ENCODE results near the gene ZGPAT. TPM values are rescaled to one million over a fixed set of nuclear protein-coding genes. Genes with fewer than 3 reads are reported as not detected.

The ZGPAT gene
- total and polyA plus RNA-seq, 2 of the 13 experiments (the other 11 are each of a cell fraction or from before 2014, with no cell fraction given): 23.0 to 41.9 TPM

GRCh38 chr20:63740627-63741353 lies 33.0 kb downstream of the ZGPAT start (continued):
- TF ChIP-seq KLF15 (CRISPR knock-in tag; IDR thresholded peaks at IDR 0.05; ENCODE audit: borderline replicate concordance): peak; percentile 97
- TF ChIP-seq ZNF781 (CRISPR knock-in tag; IDR thresholded peaks at IDR 0.05; ENCODE audit: borderline replicate concordance, not compliant biosample characterization): peak; percentile 88
- TF ChIP-seq SMC3 (IDR thresholded peaks at IDR 0.05; ENCODE audit: low read length): peak; percentile 36; the same call in 1 of the 2 replicates
- peak; percentile 92 for TF ChIP-seq SIX4 (CRISPR knock-in tag; IDR thresholded peaks at IDR 0.05)
- no peak; the same call in 1 of the 2 replicates for TF ChIP-seq HINFP (CRISPR knock-in tag; IDR thresholded peaks at IDR 0.05; ENCODE audit: low read depth)
- no peak; the same call in 1 of the 2 replicates for TF ChIP-seq ZNF652 (CRISPR knock-in tag; IDR thresholded peaks at IDR 0.05; ENCODE audit: borderline replicate concordance, low read depth)
- TF ChIP-seq ZMAT3 (CRISPR knock-in tag; conservative IDR thresholded peaks at IDR 0.05): peak; percentile 64
- no peak for TF ChIP-seq PAF1 (CRISPR knock-in tag; IDR thresholded peaks at IDR 0.05)
- no peak; the same call in 1 of the 2 replicates for TF ChIP-seq ZNF780A (CRISPR knock-in tag; IDR thresholded peaks at IDR 0.05)
- no peak for TF ChIP-seq BATF2 (CRISPR knock-in tag; IDR thresholded peaks at IDR 0.05)
- TF ChIP-seq TBX3 (IDR thresholded peaks at IDR 0.05; ENCODE audit: borderline replicate concordance): peak; percentile 57; the same call in 1 of the 2 replicates
- TF ChIP-seq ZNF329 (CRISPR knock-in tag; IDR thresholded peaks at IDR 0.05; ENCODE audit: low read depth): peak; percentile 86
- TF ChIP-seq SOX13 (IDR thresholded peaks at IDR 0.05): no peak
- peak; percentile 55 to 89; a peak in 2 of 4 replicates for TF ChIP-seq SOX13 (CRISPR knock-in tag; conservative IDR thresholded peaks at IDR 0.05 in 1 of 2, IDR thresholded peaks at IDR 0.05 in 1 of 2)
- no peak for TF ChIP-seq ATRX (CRISPR knock-in tag; IDR thresholded peaks at IDR 0.05; ENCODE audit: borderline replicate concordance)
- peak; percentile 93 for TF ChIP-seq CSRNP1 (CRISPR knock-in tag; IDR thresholded peaks at IDR 0.05)
- TF ChIP-seq ZMYM4 (CRISPR knock-in tag; IDR thresholded peaks at IDR 0.05): peak; percentile 73
- peak; percentile 76; the same call in 1 of the 2 replicates for TF ChIP-seq ZNF879 (CRISPR knock-in tag; IDR thresholded peaks at IDR 0.05)
- peak; percentile 87; the same call in 1 of the 2 replicates for TF ChIP-seq ZKSCAN8 (CRISPR knock-in tag; IDR thresholded peaks at IDR 0.05; ENCODE audit: borderline replicate concordance)
- peak; percentile 97 for TF ChIP-seq ZNF558 (CRISPR knock-in tag; IDR thresholded peaks at IDR 0.05; ENCODE audit: borderline replicate concordance)
- peak; percentile 85 for TF ChIP-seq ZBTB14 (CRISPR knock-in tag; IDR thresholded peaks at IDR 0.05)
- TF ChIP-seq CBFB (CRISPR knock-in tag; IDR thresholded peaks at IDR 0.05): peak; percentile 77
- TF ChIP-seq ZNF326 (CRISPR knock-in tag; IDR thresholded peaks at IDR 0.05; ENCODE audit: borderline replicate concordance): no peak
- peak; percentile 97 for TF ChIP-seq FOXK1 (CRISPR knock-in tag; IDR thresholded peaks at IDR 0.05; ENCODE audit: borderline replicate concordance, low read depth)
- peak; percentile 99 for TF ChIP-seq KDM3A (CRISPR knock-in tag; IDR thresholded peaks at IDR 0.05; ENCODE audit: low read depth)
- peak; percentile 86; the same call in 1 of the 2 replicates for TF ChIP-seq ZSCAN20 (CRISPR knock-in tag; IDR thresholded peaks at IDR 0.05; ENCODE audit: borderline replicate concordance)
